Endothelial cell (in vitro differentiated cells): Measurements from ENCODE around the gene TMEM87B. TPM values are rescaled to one million over a fixed set of nuclear protein-coding genes. Genes with fewer than 3 reads are reported as not detected.

Experiments
- DNase-seq: peaks from one replicate; pipeline ENCODE4 v3.0.0; 2021; ENCODE audit warnings: low spot score
- H3K27ac Mint-ChIP-seq: one replicate; pipeline ENCODE4 v1.8.0; 2021; ENCODE audit warnings: mixed read lengths, inconsistent platforms; ENCODE audit not compliant: unreplicated experiment
- H3K27me3 Mint-ChIP-seq: one replicate; pipeline ENCODE4 v1.8.0; 2021; ENCODE audit warnings: mild to moderate bottlenecking, moderate library complexity, mixed read lengths, inconsistent platforms; ENCODE audit not compliant: unreplicated experiment
- H3K36me3 Mint-ChIP-seq: one replicate; pipeline ENCODE4 v1.8.0; 2021; ENCODE audit warnings: mild to moderate bottlenecking, low read depth, mixed read lengths, inconsistent platforms; ENCODE audit not compliant: unreplicated experiment
- H3K4me1 Mint-ChIP-seq: one replicate; pipeline ENCODE4 v1.8.0; 2021; ENCODE audit warnings: mild to moderate bottlenecking, mixed read lengths, inconsistent platforms; ENCODE audit not compliant: unreplicated experiment
- H3K4me3 Mint-ChIP-seq: one replicate; pipeline ENCODE4 v1.8.0; 2021; ENCODE audit warnings: mild to moderate bottlenecking, mixed read lengths, inconsistent platforms; ENCODE audit not compliant: unreplicated experiment
- H3K9me3 Mint-ChIP-seq: one replicate; pipeline ENCODE4 v1.8.0; 2021; ENCODE audit warnings: mixed read lengths, inconsistent platforms; ENCODE audit not compliant: unreplicated experiment
- CTCF ChIP-seq: fragments of 200-600 bp; sonication (generic); IDR thresholded peaks from one replicate; pipeline ENCODE4 v1.5.0; 2021; ENCODE audit warnings: antibody characterized with exemption; ENCODE audit not compliant: unreplicated experiment
- total RNA-seq: library from RNA; stranded (reverse); fragmentation: NEBNext Ultra II Directional; extraction: Animal tissue kit (Norgen Biotek cat#: 25700); gene quantifications from one replicate; pipeline ENCODE4 v1.2.1, GENCODE V29; 2021; ENCODE audit not compliant: unreplicated experiment

Gene TMEM87B
- total RNA-seq, 1 donor from 2014 or later, result 22.6 TPM

DNA sequence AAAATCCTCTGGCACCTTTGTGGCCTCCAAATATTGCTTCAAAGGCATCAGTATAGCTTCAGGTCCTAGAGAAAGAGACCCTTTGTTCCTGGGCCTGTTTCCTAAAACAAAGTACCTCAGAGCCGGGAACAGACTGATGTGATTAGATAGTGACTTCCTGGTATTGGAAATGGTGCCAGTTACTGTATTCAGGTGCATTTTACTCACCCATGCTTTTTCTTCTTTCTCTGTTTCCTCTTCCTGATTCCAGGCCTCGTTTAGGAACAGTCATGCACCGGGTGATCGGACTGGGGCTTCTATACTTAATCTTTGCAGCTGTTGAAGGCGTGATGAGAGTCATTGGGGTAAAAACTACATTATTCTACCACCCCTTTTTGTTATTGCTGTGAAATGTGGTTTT lies 34.3 kb downstream of the TMEM87B start:
- DNase-seq, result no peak
- Mint-ChIP-seq H3K36me3 (peaks cover 65% of the 10 kb centered on the region), H3K9me3 (no peaks in the 10 kb centered on the region), H3K27me3 (peaks cover 4% of the 10 kb centered on the region), H3K4me1 (peaks cover 28% of the 10 kb centered on the region), H3K27ac (peak overlapping the region; percentile 79), H3K4me3 (peak overlapping the region; percentile 79)
- no peak for TF ChIP-seq CTCF

DNA sequence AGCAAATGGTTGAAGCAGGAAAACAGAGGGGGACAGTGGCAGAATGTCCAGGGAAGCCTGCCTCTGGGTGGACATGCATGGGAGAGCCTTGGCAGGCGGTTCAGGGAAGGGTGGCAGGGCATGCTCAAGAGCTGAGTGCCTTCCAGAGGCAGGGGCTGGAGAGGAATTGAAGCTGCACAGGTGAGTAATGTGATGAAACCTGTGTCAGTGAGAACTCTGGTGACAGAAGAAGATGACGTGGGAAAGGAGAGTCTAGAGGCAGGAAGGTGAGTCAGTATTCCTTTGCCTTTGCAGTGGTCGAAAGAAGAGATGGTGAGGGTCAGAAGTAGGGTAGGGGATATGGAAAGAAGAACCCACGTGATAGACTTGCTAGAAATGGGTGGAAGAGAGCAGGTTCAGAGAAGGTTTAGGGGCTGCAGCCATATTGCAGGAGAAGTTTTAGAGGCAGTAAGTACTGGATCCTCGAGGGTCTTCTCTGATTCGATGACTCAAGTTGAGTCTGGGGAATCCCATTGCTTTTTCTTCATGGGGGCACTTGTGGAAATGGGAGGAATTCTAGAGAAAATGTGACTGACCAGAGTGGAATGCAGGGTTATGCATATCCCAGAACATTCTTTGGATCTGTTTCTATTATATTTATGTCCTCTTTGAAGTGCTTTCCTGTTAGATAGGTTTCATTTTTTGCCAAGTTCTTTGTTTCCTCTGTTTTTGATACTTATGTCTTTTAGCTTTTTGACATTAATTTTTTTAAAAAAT lies 37.4 kb downstream of the TMEM87B start:
- H3K36me3 Mint-ChIP-seq, result peaks cover 38% of the 10 kb centered on the region
- DNase-seq, result no peak
- peaks cover 25% of the 10 kb centered on the region for H3K4me1 Mint-ChIP-seq
- peak overlapping the region; percentile 4 for H3K4me3 Mint-ChIP-seq
- H3K9me3 Mint-ChIP-seq, result no peaks in the 10 kb centered on the region
- no peak overlapping the region for H3K27ac Mint-ChIP-seq
- no peaks in the 10 kb centered on the region for H3K27me3 Mint-ChIP-seq
- TF ChIP-seq CTCF, result no peak

- H3K27ac Mint-ChIP-seq, result no peak overlapping the region
- H3K4me3 Mint-ChIP-seq, result no peak overlapping the region
- DNase-seq, result no peak
- peaks cover 26% of the 10 kb centered on the region for H3K4me1 Mint-ChIP-seq
- H3K36me3 Mint-ChIP-seq, result peaks cover 37% of the 10 kb centered on the region
- no peaks in the 10 kb centered on the region for H3K27me3 Mint-ChIP-seq
- no peak for TF ChIP-seq CTCF
- H3K9me3 Mint-ChIP-seq, result no peaks in the 10 kb centered on the region
Measured at GRCh38 chr2:112093216-112093615, 38.1 kb downstream of the TMEM87B start.

DNA sequence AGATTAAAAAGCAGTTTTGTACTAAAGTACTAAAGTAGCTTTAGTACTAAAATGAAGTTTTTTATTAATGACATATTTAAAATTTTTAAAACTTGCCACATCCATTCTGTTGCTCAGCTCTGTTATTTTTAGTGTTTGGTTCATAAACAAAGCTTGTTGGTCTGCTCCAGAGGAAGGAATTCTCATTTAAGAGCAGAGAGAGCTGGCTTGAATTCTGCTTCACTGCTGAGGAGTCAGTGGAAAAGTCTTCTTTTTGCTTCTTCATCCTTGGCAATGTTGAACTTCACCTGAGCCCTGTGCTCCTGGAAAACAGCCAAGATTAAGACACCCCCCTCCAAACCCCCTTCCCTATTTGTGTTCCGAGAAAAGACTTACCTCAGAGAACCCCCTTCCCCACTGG lies 40.6 kb downstream of the TMEM87B start:
- H3K4me1 Mint-ChIP-seq, result peaks cover 10% of the 10 kb centered on the region
- DNase-seq, result no peak
- H3K36me3 Mint-ChIP-seq, result peaks cover 29% of the 10 kb centered on the region
- no peak overlapping the region for H3K4me3 Mint-ChIP-seq
- no peaks in the 10 kb centered on the region for H3K27me3 Mint-ChIP-seq
- TF ChIP-seq CTCF, result no peak
- no peak overlapping the region for H3K27ac Mint-ChIP-seq
- no peaks in the 10 kb centered on the region for H3K9me3 Mint-ChIP-seq

GRCh38 chr2:112096098-112096497 lies 41.0 kb downstream of the TMEM87B start:
- no peaks in the 10 kb centered on the region for H3K27me3 Mint-ChIP-seq
- no peak overlapping the region for H3K27ac Mint-ChIP-seq
- DNase-seq, result no peak

More at GRCh38 chr2:112096098-112096497, 41.0 kb downstream of the TMEM87B start:
- H3K4me3 Mint-ChIP-seq, result no peak overlapping the region
- no peak for TF ChIP-seq CTCF
- H3K4me1 Mint-ChIP-seq, result peaks cover 10% of the 10 kb centered on the region
- H3K9me3 Mint-ChIP-seq, result no peaks in the 10 kb centered on the region
- peaks cover 25% of the 10 kb centered on the region for H3K36me3 Mint-ChIP-seq
